Subcutaneous adipose tissue (tissue), 4 donors: ENCODE results near the gene ZNF71. TPM values are rescaled to one million over a fixed set of nuclear protein-coding genes. Genes with fewer than 3 reads are reported as not detected.

ENCODE experiments used
- total RNA-seq, 4 donors: library from RNA; depleted of rRNA; stranded (reverse); fragments of >200 nt; gene quantifications; one replicate each; pipeline ENCODE4 v1.1.0, GENCODE V29; 2016
- TF ChIP-seq, protein P1 (sequence below): fragments of 450-650 bp; IDR thresholded peaks from one replicate; pipeline ENCODE4 v1.5.1; 2016; ENCODE audit warnings: low read depth, mild to moderate bottlenecking, control low read depth, antibody characterized with exemption, moderate library complexity

Gene ZNF71
- total RNA-seq = 1 to 10 TPM; 5.1 to 9.0 (median 7.9) TPM

DNA sequence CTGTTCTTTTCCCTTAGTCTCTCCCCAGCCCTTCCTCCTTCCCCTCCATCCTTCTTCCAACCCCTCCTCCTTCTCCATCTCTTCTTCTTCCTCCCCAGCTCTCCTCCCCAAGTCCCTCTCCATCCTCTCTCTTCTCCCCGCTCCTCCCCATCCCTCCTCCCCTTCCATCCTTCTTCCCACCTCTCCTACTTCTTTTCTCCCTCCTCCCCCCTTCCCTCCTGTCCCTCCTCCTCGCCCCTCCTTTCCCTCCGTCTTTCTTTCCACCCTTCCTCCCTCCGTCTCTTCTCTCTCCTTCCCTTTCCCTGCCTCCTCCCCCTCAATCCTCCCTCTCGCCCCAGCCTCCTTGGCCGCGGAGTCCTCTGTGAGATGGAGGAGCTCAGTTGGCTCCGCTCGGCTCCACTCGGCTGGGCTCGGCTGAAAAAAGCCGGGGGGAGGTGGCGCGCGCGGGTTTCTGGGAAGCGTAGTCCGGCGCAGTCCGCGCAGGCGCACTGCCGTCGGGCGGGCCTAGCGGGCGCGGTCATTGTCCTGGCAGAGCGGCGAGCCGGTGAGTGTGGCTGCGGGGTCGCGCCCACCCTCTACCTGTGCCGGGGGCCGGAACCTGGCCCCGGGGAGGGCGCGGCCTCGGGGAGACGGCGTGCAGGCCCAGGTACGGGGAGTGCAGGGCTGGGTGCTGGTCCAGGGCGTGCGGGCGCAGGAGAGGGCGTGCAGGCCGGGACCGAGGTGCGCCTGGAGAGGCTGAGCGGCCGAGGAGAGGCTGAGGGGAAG lies at the start of gene ZNF71:
Gene ZNF71, plus strand, starts transcription at position 520 of the 765 bp plus-strand sequence. CDS start 6,257 bp downstream, outside the sequence.
- TF ChIP-seq, protein P1, sequence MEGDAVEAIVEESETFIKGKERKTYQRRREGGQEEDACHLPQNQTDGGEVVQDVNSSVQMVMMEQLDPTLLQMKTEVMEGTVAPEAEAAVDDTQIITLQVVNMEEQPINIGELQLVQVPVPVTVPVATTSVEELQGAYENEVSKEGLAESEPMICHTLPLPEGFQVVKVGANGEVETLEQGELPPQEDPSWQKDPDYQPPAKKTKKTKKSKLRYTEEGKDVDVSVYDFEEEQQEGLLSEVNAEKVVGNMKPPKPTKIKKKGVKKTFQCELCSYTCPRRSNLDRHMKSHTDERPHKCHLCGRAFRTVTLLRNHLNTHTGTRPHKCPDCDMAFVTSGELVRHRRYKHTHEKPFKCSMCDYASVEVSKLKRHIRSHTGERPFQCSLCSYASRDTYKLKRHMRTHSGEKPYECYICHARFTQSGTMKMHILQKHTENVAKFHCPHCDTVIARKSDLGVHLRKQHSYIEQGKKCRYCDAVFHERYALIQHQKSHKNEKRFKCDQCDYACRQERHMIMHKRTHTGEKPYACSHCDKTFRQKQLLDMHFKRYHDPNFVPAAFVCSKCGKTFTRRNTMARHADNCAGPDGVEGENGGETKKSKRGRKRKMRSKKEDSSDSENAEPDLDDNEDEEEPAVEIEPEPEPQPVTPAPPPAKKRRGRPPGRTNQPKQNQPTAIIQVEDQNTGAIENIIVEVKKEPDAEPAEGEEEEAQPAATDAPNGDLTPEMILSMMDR = no peak

DNA sequence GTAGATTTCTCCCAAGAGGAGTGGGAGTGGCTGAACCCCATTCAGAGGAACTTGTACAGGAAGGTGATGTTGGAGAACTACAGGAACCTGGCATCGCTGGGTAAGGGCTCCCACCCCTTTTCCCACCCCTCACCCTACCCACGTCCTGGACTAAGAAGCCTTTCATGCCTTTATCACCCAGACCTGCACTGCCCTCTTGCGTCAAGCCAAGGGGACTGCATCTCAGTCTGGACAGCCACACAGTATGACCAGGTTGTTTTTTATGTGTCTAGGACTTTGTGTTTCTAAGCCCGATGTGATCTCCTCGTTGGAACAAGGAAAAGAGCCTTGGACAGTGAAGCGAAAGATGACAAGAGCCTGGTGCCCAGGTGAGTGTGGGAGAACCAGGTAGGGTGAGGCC lies 47.6 kb upstream of the ZNF71 start:
- TF ChIP-seq, protein P1 = no peak

DNA sequence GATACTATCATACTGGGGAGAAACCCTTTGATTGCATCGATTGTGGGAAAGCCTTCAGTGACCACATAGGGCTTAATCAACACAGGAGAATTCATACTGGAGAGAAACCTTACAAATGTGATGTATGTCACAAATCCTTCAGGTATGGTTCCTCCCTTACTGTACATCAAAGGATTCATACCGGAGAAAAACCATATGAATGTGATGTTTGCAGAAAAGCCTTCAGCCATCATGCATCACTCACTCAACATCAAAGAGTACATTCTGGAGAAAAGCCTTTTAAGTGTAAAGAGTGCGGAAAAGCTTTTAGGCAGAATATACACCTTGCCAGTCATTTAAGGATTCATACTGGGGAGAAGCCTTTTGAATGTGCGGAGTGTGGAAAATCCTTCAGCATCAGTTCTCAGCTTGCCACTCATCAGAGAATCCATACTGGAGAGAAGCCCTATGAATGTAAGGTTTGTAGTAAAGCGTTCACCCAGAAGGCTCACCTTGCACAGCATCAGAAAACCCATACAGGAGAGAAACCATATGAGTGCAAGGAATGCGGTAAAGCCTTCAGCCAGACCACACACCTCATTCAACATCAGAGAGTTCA lies 40.7 kb upstream of the ZNF71 start:
- TF ChIP-seq, protein P1 = no peak

DNA sequence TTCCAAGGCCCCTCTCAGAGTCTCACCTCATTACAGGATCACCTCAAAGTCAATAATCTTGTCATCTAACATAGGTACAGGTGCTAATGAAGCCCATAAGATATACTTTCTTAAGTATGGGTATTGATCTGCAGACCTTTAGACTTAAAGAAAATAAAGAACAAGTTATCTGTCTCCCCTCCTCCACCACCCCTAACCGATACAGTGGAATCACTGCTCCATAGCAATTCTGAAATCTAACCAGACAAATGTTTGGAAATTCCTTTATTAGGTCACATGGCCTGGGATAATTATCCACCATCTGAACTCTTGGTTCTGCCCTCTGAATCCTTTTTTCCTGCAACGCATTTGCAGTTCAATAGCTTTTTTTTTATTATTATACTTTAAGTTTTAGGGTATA lies 32.3 kb upstream of the ZNF71 start:
- TF ChIP-seq, protein P1 = no peak

DNA sequence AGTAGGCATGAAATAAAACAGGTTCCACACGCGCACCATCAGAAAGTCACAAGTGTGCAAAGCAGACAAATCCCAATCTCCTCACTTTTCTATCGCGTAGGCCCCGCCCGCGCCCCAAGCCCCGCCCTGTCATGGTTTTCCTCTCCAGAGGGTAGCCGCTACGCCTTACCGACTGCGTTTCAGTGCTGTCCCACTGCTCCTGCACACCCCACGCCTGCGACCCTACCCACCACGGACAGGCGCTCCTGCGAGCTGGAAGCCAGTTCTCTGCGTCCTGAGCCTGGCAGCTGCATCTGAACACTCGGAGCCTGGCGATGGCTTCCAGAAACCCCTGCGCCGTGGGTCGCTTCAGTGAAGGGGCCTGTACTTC lies 28.2 kb upstream of the ZNF71 start:
- TF ChIP-seq, protein P1 = no peak

DNA sequence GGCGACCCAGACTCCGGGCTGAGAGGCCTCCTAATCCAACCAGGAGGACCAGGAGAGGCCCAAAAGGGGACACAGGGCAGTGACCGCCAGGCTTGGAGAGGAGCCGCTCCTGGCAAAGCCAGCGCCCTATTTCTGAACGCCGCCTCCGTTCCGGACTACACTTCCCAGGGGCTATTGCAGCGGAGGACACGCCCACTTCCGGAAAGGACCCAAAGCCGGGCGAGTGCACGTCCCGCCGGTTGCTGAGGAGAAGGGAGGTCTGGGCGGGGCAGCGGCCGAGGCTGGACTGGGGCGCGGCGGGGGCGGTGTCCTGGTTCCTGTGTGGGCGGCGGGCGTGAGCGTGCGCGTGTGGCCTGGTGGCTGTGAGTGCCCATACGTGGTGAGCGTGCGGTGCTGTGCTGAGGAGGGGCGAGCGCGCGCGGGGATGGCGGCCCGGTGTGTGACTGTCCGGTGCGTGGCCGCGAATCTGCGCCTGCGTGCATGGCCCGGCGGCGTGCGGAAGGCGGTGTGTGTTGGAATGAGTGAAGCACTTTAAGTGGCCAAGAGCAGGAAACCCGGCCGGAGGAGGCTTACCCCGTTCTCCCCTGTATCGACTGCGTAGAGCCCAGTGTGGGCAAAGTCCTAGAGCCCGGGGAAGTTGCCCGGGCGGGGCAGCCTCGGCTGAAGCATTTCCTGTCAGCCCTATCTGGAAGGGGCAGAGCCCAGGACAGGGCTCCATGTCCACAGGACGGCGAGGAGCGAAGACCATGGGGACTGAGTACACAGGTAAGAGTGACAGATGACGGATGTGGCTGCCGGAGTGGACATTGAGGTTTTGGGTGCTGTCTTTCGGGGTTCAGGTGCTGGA lies 27.6 kb upstream of the ZNF71 start, which contains the start of gene ZNF470:
Gene ZNF470, plus strand, starts transcription at position 195 of the 847 bp plus-strand sequence. CDS start 2,844 bp downstream, outside the sequence.
- TF ChIP-seq, protein P1 = no peak

DNA sequence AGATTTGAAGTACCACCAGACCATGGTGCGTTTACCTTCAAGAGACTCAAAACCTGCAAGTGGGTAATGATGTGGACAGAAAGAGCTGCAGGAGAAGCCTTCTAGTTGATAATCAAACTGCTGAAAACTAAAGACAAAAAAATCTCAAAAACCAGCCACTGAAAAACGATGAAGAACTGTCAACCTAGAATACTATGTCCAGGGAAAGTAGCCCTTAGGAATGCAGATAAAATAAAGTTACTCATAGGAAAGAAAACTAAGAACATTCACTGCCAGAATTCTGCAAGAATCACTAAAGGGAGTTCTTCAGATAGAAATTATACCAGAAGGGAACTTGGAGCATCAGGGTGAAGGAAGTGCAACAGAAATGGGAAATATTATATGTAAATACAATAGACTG lies 22.5 kb upstream of the ZNF71 start:
- TF ChIP-seq, protein P1 = no peak
